ENCODE data around the gene PYCR2. TPM values are rescaled to one million over a fixed set of nuclear protein-coding genes. Genes with fewer than 3 reads are reported as not detected.

The PYCR2 gene
- total and polyA plus RNA-seq, 7 donors: 31.0 to 74.4 (median 34.9) TPM

- H3K4me1 ChIP-seq: peaks cover 0 to 24% (median 20%) of the 10 kb centered on the region in 4 donors
- WGBS, 2 donors: 85 to 96% methylated on average over 3 of the region's 3 CpGs
- no peak for DNase-seq
Measured at GRCh38 chr1:225926551-225927113, 2.6 kb upstream of the PYCR2 start.

GRCh38 chr1:225923381-225923691 is 714 bp downstream of the PYCR2 start:
- Histone ChIP-seq H3K27ac (peak overlapping the region; percentile 90 to 96 (median 93)), H3K4me1 (peaks cover 0 to 37% (median 34%) of the 10 kb centered on the region in 4 donors), H3K36me3 (peaks cover 0 to 24% (median 10%) of the 10 kb centered on the region in 4 donors), H3K9me3 (no peaks in the 10 kb centered on the region), H3K27me3 (no peaks in the 10 kb centered on the region), H3K4me3 (peak overlapping the region; percentile 72 to 96 (median 79))
- intact Hi-C loops (cut with DNase I): loop anchor here (5.0 kb wide), 4 partner anchors 54 to 496 kb away; partner anchors contain the start of genes H3-3A, LBR and SRP9
- no peak for DNase-seq
- TF ChIP-seq POLR2AphosphoS5 (IDR thresholded peaks at IDR 0.05): no peak
- TF ChIP-seq POLR2A (IDR thresholded peaks at IDR 0.05): no peak
- WGBS, 2 donors: 0 to 2% methylated on average over 8 of the region's 8 CpGs

More at GRCh38 chr1:225926551-225927113, 2.6 kb upstream of the PYCR2 start:
- TF ChIP-seq CTCF (IDR thresholded peaks at IDR 0.05) (no peak), POLR2A (IDR thresholded peaks at IDR 0.05) (no peak), EP300 (IDR thresholded peaks at IDR 0.05) (no peak), POLR2AphosphoS5 (IDR thresholded peaks at IDR 0.05) (no peak)
- no peak overlapping the region for H3K27ac ChIP-seq
- no peak overlapping the region for H3K4me3 ChIP-seq
- intact Hi-C loops (cut with DNase I): no loop called here
- peaks cover 0 to 8% (median 6%) of the 10 kb centered on the region in 4 donors for H3K36me3 ChIP-seq
- H3K9me3 ChIP-seq: no peaks in the 10 kb centered on the region
- H3K27me3 ChIP-seq: no peaks in the 10 kb centered on the region

- 89 to 93% methylated on average over 23 of the region's 23 CpGs for WGBS, 2 donors
- no peaks in the 10 kb centered on the region for H3K27me3 ChIP-seq
- no peaks in the 10 kb centered on the region for H3K9me3 ChIP-seq
- intact Hi-C loops (cut with DNase I): loop anchor here (5.0 kb wide), 4 partner anchors 55 to 495 kb away; partner anchors contain the start of genes H3-3A, LBR and SRP9
- no peak overlapping the region for H3K4me3 ChIP-seq
- no peak for DNase-seq
- H3K36me3 ChIP-seq: peaks cover 0 to 37% (median 12%) of the 10 kb centered on the region in 4 donors
- H3K4me1 ChIP-seq: peaks cover 0 to 37% (median 34%) of the 10 kb centered on the region in 4 donors
- TF ChIP-seq EP300 (IDR thresholded peaks at IDR 0.05): no peak
- TF ChIP-seq POLR2A (IDR thresholded peaks at IDR 0.05): no peak
- no peak for TF ChIP-seq CTCF (IDR thresholded peaks at IDR 0.05)
- no peak for TF ChIP-seq POLR2AphosphoS5 (IDR thresholded peaks at IDR 0.05)
- no peak overlapping the region for H3K27ac ChIP-seq
Measured at GRCh38 chr1:225921734-225922709, 2.0 kb downstream of the PYCR2 start.

GRCh38 chr1:225919906-225920305 is 4.1 kb downstream of the PYCR2 start:
- no peak overlapping the region for H3K4me3 ChIP-seq
- H3K9me3 ChIP-seq: no peaks in the 10 kb centered on the region
- no peak for TF ChIP-seq CTCF (IDR thresholded peaks at IDR 0.05)
- peak in 3 of 4 donors; percentile 11 to 45 (median 40) for TF ChIP-seq POLR2AphosphoS5 (IDR thresholded peaks at IDR 0.05)
- TF ChIP-seq EP300 (IDR thresholded peaks at IDR 0.05): no peak
- TF ChIP-seq POLR2A (IDR thresholded peaks at IDR 0.05): no peak
- intact Hi-C loops (cut with DNase I): loop anchor here (5.0 kb wide), 4 partner anchors 57 to 493 kb away; partner anchors contain the start of genes H3-3A, LBR and SRP9
- H3K27me3 ChIP-seq: no peaks in the 10 kb centered on the region
- peak; percentile 92 for DNase-seq
- peaks cover 0 to 37% (median 33%) of the 10 kb centered on the region in 4 donors for H3K4me1 ChIP-seq
- H3K36me3 ChIP-seq: peaks cover 0 to 50% (median 12%) of the 10 kb centered on the region in 4 donors
- 29 to 48% methylated on average over 5 of the region's 5 CpGs for WGBS, 2 donors
- H3K27ac ChIP-seq: peak overlapping the region in 3 of 4 donors; percentile 68 to 74 (median 72)

- Histone ChIP-seq H3K4me1 (peaks cover 0 to 30% (median 28%) of the 10 kb centered on the region in 4 donors), H3K27me3 (no peaks in the 10 kb centered on the region), H3K9me3 (no peaks in the 10 kb centered on the region), H3K36me3 (peaks cover 0 to 55% (median 12%) of the 10 kb centered on the region in 4 donors), H3K27ac (no peak overlapping the region), H3K4me3 (no peak overlapping the region)
- TF ChIP-seq POLR2AphosphoS5 (IDR thresholded peaks at IDR 0.05): no peak
- no peak for TF ChIP-seq EP300 (IDR thresholded peaks at IDR 0.05)
- no peak for TF ChIP-seq POLR2A (IDR thresholded peaks at IDR 0.05)
- no peak for TF ChIP-seq CTCF (IDR thresholded peaks at IDR 0.05)
- WGBS, 2 donors: 92 to 96% methylated on average over 4 of the region's 4 CpGs
- no peak for DNase-seq
- intact Hi-C loops (cut with DNase I): no loop called here
Measured at GRCh38 chr1:225918280-225918679, 5.8 kb downstream of the PYCR2 start.
